NB4 (cell line): ENCODE results near the gene APPL2.

Experiments used
- DNase-seq: peaks from one replicate; pipeline ENCODE4 v3.0.0; 2010; ENCODE audit warnings: low read depth
- H3K4me3 ChIP-seq: one replicate; pipeline ENCODE4 v1.5.1; 2011; ENCODE audit warnings: mild to moderate bottlenecking, low read depth, low read length, moderate library complexity
- MYC ChIP-seq: IDR thresholded peaks from 2 replicates; pipeline ENCODE4 v1.6.1; 2011; ENCODE audit warnings: low read depth, low read length
- POLR2A ChIP-seq: IDR thresholded peaks from 2 replicates; pipeline ENCODE4 v1.6.1; 2011; ENCODE audit warnings: mild to moderate bottlenecking; ENCODE audit not compliant: insufficient read length; ENCODE audit errors: extremely low read depth
- TF ChIP-seq, protein P1 (sequence below): IDR thresholded peaks from one replicate; pipeline ENCODE4 v1.5.1; 2012; ENCODE audit warnings: low read depth, low read length
- TF ChIP-seq, protein P2 (sequence below): IDR thresholded peaks from 2 replicates; pipeline ENCODE4 v1.6.1; 2011; ENCODE audit warnings: low read depth, low read length

The APPL2 gene

DNA sequence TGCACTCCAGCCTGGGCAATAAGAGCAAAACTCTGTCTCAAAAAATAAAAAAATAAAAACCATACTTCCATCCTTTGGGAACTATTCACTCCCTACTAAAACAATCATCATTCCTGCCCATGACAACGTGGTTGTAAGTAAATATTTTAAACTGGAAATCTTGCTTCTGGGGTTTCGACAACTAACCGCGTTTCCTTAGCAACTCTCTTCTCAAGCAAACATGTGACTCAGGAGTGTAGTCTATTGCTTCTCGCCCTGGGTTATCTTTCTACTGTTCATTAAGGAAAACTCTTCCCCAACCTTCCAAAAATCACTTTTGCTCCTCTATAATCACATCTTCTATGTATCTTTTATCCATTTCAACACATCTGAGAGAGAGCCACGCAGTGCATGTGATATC, 21.8 kb downstream of the APPL2 start:
- DNase-seq: no peak
- TF ChIP-seq POLR2A (no peak), MYC (no peak)
- TF ChIP-seq, protein P1, sequence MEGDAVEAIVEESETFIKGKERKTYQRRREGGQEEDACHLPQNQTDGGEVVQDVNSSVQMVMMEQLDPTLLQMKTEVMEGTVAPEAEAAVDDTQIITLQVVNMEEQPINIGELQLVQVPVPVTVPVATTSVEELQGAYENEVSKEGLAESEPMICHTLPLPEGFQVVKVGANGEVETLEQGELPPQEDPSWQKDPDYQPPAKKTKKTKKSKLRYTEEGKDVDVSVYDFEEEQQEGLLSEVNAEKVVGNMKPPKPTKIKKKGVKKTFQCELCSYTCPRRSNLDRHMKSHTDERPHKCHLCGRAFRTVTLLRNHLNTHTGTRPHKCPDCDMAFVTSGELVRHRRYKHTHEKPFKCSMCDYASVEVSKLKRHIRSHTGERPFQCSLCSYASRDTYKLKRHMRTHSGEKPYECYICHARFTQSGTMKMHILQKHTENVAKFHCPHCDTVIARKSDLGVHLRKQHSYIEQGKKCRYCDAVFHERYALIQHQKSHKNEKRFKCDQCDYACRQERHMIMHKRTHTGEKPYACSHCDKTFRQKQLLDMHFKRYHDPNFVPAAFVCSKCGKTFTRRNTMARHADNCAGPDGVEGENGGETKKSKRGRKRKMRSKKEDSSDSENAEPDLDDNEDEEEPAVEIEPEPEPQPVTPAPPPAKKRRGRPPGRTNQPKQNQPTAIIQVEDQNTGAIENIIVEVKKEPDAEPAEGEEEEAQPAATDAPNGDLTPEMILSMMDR: no peak
- no peak overlapping the region for H3K4me3 ChIP-seq

DNA sequence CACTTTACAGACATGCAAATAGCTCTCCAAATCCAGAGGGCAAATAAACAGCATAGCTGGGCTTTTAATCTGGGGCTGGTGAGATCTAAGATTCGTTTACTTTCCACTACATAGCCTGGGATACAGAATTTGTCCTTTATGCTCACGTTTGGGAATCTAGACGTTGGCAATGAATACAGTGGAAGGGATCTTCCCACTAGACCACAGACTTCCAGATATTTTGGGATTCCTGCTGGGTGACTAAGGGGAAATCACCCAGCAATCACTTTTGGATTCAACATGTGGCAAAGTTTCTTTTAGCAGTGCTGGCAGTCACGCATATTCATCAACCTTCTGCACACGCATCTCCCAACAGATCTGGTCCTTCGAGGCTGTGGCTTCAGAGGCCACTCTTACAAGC, 23.5 kb downstream of the APPL2 start:
- no peak overlapping the region for H3K4me3 ChIP-seq
- DNase-seq: no peak
- TF ChIP-seq POLR2A: no peak
- TF ChIP-seq, protein P2, sequence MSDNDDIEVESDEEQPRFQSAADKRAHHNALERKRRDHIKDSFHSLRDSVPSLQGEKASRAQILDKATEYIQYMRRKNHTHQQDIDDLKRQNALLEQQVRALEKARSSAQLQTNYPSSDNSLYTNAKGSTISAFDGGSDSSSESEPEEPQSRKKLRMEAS: no peak
- no peak for TF ChIP-seq MYC
- TF ChIP-seq, protein P1: no peak

DNA sequence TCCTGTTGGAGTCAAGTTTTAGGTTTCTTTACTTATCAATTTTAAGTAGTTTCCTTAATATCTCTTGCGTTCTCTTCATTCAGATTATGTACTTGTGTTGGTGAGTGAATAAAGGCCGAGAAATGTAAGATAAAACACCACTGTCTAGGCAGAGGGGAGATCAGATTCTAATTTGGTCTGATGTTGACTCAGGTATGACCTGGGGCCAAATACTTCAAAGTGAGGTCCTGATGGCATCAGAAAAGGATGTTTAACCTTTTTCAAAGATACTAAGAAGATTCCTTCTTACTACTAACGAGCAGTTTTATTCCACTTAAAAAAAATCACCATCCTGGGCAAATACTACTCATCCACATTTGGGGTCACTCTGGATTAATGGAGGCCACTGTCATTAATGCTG, 26.9 kb downstream of the APPL2 start:
- no peak for DNase-seq
- H3K4me3 ChIP-seq: no peak overlapping the region
- TF ChIP-seq, protein P2: no peak
- no peak for TF ChIP-seq POLR2A

DNA sequence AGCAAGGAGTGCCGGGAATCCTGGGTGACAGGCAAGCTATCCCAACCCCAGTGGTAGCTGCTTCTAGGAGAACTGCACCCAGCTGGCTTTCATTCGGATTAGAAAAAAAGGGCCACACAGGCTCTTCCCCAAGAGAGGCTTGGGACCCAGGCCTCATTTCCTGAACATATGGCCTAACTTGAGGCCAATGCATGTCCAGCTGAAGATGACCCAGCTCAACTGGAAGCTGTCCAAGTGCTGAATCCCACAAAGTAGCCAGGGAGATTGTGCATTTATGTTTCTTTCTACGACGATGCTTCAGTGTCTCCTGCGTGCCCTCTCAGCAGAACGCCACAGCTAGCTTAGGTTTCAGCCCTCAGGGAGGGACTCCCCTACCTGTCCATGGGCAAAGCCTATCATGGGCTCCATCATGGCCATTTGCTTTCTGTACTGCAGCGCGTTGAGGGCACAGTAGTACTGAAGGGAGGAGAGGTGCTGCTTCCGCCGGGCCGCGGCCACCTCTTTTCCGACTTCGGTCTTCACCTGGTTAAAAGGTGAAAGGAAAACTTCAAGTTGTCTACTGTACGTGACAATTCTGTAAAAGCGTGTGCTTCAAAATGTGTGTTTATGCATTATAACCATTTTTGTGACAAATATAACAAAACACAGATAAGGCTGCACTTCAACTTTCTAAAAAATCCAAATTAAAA, 29.1 kb downstream of the APPL2 start:
- no peak for DNase-seq
- H3K4me3 ChIP-seq: no peak overlapping the region
- TF ChIP-seq, protein P1: no peak
- TF ChIP-seq, protein P2: no peak
- TF ChIP-seq POLR2A (no peak), MYC (no peak)

DNA sequence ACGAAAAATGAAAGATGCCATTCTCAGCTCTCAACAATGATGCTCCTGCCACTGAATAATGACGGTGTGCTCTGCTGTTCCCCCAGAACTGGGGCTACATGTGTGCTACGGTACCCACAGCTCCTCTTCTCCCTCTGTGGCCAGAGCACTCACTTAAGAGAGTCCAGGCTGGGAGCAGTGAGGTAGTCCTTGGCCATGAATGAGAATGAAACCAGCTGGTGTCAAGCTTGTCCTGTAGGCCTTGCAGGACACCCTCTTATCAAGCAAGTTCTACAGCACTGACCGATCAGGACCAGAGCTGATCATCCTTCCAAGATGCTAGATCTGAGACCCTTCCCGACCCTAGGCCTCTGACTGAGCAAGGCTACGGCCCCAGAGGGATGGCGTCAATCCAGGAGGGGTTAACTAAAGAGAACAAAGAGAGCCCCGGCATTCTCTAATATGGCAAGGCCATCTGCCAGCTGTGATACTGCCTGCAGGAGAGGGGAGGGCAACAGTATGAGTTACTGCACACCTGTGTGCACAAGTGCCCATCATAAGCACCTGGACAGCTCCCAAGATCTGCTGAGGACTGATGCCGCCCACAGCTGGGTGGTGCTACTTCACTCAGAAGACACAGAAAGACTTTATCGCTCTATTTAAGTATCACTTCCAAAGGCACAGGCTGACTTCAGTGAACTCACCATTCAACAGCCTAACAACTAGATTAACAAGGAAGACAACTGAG, 30.5 kb downstream of the APPL2 start:
- DNase-seq: no peak
- no peak overlapping the region for H3K4me3 ChIP-seq
- TF ChIP-seq, protein P2: no peak
- TF ChIP-seq, protein P1: no peak
- TF ChIP-seq POLR2A (no peak), MYC (no peak)

DNA sequence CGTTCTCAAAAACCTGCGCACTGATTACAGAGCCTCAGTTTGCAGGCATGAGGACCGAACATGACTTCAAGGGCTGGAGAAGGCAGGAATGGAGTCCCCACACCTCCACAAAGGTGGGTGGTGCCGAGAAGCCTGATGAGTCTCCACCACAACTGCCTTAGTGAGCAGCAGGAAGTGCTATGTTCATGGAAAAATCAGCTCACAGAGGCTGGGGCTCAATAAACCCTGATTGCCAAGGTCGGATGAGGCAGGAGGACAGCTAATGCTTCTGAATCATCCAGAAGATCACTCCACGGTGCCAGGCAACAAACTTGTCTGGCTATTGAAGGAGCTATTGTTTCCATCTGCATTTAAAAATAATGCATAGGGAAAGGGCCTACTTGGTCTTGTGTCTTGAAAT, 31.1 kb downstream of the APPL2 start:
- H3K4me3 ChIP-seq: no peak overlapping the region
- TF ChIP-seq, protein P2: no peak
- TF ChIP-seq POLR2A: no peak
- TF ChIP-seq MYC: no peak
- TF ChIP-seq, protein P1: no peak
- no peak for DNase-seq
